DMS 273 (cell line): ENCODE results near the gene KIF4A.
A peak's percentile ranks its signal among the peaks of the same experiment; 100 is the strongest.
"Not testable (repeated sequence)": the region's sequence is repeated elsewhere in the genome, so short reads cannot be mapped to it uniquely, and the experiment has no call there.

Experiments
- DNase-seq: peaks from one replicate; lab custom pipeline; 2025; ENCODE audit not compliant: unreplicated experiment; lab: John Stamatoyannopoulos, UW

KIF4A gene

GRCh38 chrX:70280573-70280972 lies 9.3 kb upstream of the KIF4A start:
- no peak for DNase-seq

- DNase-seq: no peak
Observed at GRCh38 chrX:70281951-70282350, 8.0 kb upstream of the KIF4A start, which contains the start of gene RAB41. TSS of gene RAB41 (plus strand) at chrX:70282172. CDS start at chrX:70282218, 46 bp downstream.

- no peak for DNase-seq
Observed at GRCh38 chrX:70289168-70289792, 624 bp upstream of the KIF4A start.

GRCh38 chrX:70292788-70293187 lies 2.9 kb downstream of the KIF4A start:
- no peak for DNase-seq

- DNase-seq: no peak
Observed at GRCh38 chrX:70293621-70294020, 3.7 kb downstream of the KIF4A start.

- no peak for DNase-seq
Observed at GRCh38 chrX:70301716-70302115, 11.8 kb downstream of the KIF4A start.

GRCh38 chrX:70313503-70313902 lies 23.6 kb downstream of the KIF4A start:
- no peak for DNase-seq

- DNase-seq: no peak
Observed at GRCh38 chrX:70322784-70323183, 32.9 kb downstream of the KIF4A start.

GRCh38 chrX:70323628-70324027 lies 33.7 kb downstream of the KIF4A start:
- not testable (repeated sequence) for DNase-seq

GRCh38 chrX:70324326-70324725 lies 34.4 kb downstream of the KIF4A start:
- DNase-seq: no peak

GRCh38 chrX:70331161-70331560 lies 41.3 kb downstream of the KIF4A start:
- no peak for DNase-seq

- peak; percentile 4 for DNase-seq
Observed at GRCh38 chrX:70332600-70332999, 42.7 kb downstream of the KIF4A start.

- no peak for DNase-seq
Observed at GRCh38 chrX:70336767-70337166, 46.9 kb downstream of the KIF4A start.

GRCh38 chrX:70338290-70338689 lies 48.4 kb downstream of the KIF4A start:
- DNase-seq: no peak

- DNase-seq: no peak
Observed at GRCh38 chrX:70343435-70343834, 53.5 kb downstream of the KIF4A start.

GRCh38 chrX:70346418-70347070 lies 56.6 kb downstream of the KIF4A start:
- DNase-seq: no peak

GRCh38 chrX:70348825-70349224 lies 58.9 kb downstream of the KIF4A start:
- DNase-seq: not testable (repeated sequence)

GRCh38 chrX:70349367-70350125 lies 59.6 kb downstream of the KIF4A start:
- not testable (repeated sequence) for DNase-seq

- DNase-seq: no peak
Observed at GRCh38 chrX:70352496-70352895, 62.6 kb downstream of the KIF4A start.

GRCh38 chrX:70353514-70353913 lies 63.6 kb downstream of the KIF4A start:
- no peak for DNase-seq

- DNase-seq: no peak
Observed at GRCh38 chrX:70354716-70355115, 64.8 kb downstream of the KIF4A start.

- DNase-seq: no peak
Observed at GRCh38 chrX:70359458-70359857, 69.6 kb downstream of the KIF4A start.
